GM19023 (cell line): ENCODE measurements around the gene DUOXA2.
"Not testable (repeated sequence)": the region's sequence is repeated elsewhere in the genome, so short reads cannot be mapped to it uniquely, and the experiment has no call there.

ENCODE experiments used
- ATAC-seq: cut with Tn5 transposase; IDR thresholded peaks from one replicate; pipeline ENCODE4 v1.9.1; 2021; ENCODE audit warnings: mild to moderate bottlenecking, moderate library complexity; ENCODE audit not compliant: unreplicated experiment

Gene DUOXA2

DNA sequence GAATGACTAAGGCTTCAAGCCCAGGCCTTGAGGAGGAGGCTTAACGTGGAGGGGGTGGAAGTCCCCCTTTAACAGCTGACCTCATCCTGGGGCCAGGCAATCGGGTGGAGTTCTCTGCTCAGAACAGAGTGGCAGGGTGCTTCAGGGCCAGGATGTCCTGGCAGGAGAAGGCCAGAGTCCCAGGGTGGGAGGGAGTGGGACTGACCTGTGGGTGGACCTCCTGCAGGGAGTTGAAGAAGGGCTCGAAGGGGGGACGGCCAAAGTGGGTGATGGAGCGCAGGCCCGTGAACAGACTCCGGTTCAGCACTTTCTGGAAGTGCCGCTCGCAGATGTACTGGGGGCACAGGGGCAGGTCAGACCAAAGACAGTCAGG lies 19.8 kb upstream of the DUOXA2 start:
- ATAC-seq, result no peak

DNA sequence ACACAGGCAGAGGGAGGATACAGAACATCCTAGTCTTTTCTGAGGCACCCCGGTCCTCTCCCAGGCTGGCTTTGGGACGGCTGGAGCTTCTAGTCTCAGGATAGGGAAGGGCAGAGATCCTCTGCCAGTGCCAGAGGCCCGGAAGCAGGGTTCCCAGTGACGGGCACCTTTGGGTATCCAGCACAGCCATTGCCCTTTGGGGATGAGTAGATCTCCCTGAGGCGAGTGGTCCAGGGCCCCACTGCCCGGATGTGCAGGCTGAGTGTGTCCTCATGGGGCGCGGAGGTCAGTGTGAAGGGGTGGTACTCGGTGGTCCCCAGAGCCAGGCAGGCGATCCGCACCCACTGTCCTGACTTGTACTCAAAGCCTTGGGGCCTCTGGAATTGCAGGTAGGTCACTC lies 18.5 kb upstream of the DUOXA2 start:
- ATAC-seq, result no peak

- ATAC-seq, result no peak
Measured at GRCh38 chr15:45097466-45097865, 16.7 kb upstream of the DUOXA2 start.

- no peak for ATAC-seq
Measured at GRCh38 chr15:45099549-45100165, 14.5 kb upstream of the DUOXA2 start.

DNA sequence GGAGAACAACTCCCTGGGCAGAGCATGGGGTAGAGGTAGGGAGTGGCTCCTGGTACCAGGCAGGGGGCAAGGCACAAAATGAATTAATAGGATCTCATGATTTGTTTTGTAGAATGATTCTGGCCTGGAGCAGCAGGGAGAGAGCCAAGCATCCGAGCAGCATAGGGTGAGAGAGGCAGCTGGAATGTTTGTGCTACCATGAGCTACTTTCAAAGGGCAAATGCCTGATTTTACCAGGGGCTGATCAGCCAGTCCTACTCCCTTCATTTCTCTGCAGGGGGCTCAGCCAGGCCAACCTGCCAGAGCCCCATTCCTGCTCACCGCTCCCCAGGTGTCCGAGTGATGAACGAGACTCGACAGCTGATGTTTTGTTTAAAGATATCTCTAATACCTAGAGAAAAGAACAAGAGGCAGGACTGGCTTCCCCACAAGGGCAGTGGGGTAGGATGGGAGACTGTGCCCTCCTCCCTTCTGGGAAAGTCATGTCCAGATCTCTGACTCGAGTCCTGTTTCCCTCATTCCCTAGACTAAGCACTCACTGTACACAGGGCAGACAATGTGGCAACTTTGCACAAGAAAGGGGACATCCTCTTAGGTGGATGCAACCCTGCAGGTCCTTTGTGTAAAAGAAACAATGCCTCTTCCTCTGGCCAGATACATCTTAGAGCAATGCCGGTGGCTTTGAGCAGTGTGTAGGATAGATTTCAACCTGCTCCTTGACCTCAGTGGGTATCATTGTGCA lies 13.1 kb upstream of the DUOXA2 start:
- ATAC-seq, result no peak

- ATAC-seq, result no peak
Measured at GRCh38 chr15:45101749-45102148, 12.4 kb upstream of the DUOXA2 start.

GRCh38 chr15:45102226-45102625 lies 11.9 kb upstream of the DUOXA2 start:
- ATAC-seq, result no peak

DNA sequence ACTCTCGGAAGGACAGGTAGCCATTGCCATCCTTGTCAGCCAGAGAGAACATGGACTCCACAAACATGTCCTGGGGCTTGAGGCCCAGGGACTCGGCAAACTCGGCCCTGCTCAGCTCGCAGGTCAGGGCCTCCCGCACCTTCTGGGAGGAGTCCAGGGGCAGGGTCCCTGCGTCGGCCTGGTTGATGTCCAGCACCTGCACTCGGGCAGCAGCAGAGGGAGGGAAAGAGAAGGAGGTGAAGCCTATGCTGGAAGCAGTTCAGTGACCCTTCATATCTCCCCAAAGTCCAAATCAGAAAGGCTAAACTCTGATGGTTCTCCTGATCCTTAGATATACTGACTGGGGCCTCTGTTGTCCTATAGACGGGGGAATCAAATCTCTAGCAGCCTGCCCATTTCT lies 10.0 kb upstream of the DUOXA2 start:
- not testable (repeated sequence) for ATAC-seq

DNA sequence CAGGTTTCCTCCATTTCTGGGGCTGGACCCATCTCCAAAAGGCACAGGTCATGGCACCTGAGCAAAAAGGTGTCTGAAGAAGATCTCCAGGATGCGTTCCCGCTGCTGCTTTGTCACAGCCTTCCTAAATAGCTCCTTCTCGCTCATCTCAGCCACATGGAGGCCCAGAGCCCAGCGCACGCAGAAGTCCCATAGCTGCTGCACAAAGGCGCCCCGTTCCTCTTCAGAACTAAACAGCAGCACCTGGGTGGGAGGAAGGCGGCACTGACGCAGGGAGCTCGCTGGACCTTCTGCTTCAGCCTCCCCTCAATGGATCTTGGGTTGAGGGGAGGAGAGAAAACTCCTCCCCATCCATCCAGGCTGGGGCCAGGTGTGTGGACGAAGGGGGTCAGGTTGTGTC lies 8.5 kb upstream of the DUOXA2 start:
- no peak for ATAC-seq

GRCh38 chr15:45106002-45106790 lies 7.9 kb upstream of the DUOXA2 start:
- no peak for ATAC-seq

DNA sequence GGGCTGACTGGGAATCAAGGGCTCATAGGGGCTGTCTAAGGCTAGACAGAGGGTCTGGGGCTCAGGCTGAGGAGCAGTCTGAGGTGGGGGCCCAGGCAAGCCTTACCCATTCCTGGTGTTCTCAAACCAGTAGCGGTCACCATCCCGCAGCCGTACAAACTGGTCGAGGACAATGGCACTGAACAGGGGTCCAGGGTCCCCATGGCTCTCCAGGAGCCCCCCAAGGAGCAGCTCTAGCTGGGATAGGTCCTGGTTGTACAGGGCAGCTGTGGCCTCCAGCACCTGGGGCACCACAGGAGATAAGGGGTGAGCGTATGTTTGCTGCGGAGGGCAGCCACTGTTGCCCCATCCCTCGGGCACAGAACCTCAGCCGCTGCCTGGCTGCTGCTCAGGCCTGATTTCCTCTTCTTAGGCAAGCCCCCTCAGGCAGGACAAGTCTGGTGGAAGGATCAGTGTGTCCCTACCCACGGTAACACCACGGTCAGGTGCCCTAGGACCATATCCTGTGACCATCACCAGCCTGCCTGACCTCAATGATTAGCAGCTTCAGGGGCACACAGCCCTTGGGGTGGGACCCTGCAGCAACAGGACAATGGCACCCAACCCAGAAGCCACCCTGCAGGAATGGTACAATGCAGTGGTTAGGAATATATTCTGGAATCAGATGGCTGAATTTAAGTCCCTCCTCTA lies 6.0 kb upstream of the DUOXA2 start:
- no peak for ATAC-seq

- no peak for ATAC-seq
Measured at GRCh38 chr15:45110256-45110820, 3.8 kb upstream of the DUOXA2 start.

GRCh38 chr15:45111390-45112142 lies 2.6 kb upstream of the DUOXA2 start:
- ATAC-seq, result no peak

DNA sequence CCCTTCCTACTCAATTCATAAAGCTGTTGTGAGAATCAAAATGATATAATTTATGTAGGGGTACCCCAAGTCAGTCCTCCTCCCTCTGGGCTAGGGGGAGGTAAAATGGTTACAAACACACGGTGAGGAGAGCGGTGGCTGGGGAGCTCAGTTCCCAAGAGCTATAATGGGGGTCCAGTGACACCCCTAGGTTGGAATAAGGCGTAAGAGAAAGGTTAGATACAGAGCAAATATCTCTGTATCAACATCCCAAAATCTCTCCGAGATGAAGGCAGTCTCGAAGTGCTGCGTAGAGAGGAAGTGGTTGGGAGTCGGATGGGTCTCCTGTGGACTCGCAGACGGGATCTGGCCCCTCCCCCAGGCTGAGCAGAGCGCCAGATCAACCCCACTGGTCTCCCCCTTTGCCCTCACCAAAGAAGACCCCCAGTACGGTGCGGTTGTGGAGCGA lies 2.0 kb upstream of the DUOXA2 start:
- no peak for ATAC-seq

DNA sequence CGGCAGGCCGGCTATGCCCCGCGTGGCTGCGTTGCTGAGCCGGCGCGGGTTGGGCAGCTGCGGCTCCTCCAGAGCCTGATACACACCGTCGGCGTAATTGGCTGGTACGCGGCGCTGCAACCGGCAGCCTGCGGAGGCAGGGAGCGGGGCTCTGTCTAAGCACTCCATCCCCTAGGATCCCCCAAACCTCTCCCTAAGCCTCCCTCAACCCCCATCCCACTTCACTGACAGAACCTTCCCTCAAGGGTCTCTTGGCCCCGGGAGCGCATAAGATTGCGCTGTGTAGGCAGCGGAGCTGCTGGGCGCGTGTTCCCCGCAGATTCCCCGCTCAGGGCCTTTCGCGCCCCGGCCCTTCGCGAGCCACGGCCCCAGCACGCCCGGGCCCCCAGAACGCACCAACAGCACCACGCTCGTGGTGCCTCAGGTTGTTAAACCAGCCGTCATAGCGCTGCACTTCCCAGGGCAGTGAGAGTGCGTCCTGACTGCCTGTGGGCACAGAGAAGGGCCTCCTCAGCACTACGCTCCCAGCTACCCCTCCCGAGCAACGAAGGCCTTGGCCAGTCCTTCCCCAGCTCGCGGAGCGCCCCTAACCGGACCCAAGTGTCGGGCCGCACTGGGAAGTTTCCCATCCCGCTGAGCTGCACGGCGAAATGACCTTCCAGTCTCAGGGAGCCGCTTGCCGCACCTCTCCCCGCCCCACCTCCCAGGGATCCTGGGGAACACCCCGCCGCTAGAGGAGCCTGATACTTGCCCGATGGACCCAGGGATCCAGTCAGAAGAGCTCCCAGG lies 1.3 kb upstream of the DUOXA2 start:
- no peak for ATAC-seq

DNA sequence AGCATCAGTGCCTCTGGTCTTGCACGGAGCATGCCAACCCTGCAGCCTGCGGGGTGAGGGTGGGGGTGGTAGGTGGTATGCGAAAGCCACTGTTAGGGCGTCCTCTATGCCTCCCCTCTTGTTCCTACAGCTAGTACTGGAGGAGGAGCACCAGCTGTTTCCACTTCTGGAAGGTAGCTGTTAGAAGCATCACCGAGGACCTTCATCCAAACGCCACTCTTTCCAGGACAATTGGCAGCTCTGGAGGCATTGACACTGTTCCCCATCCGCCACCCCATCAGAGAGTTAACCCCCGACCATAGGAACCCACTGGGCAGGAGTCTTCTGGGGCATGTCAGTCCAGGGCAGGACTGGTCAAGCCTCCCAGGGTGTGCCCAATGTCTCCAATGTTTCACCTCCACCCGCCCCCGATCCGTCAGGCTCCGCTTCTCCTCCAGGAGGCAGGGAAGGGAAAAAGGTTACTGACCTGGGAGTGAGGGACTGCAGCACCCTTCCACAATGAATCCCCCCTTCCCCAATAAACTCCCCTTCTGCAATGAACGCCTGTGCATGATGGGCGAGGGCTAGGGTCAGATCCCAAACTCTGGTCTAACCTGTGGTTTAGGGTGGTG lies 641 bp upstream of the DUOXA2 start:
- ATAC-seq, result no peak

GRCh38 chr15:45114751-45115085 lies 592 bp downstream of the DUOXA2 start:
- no peak for ATAC-seq

GRCh38 chr15:45115312-45115820 lies 1.2 kb downstream of the DUOXA2 start:
- no peak for ATAC-seq

DNA sequence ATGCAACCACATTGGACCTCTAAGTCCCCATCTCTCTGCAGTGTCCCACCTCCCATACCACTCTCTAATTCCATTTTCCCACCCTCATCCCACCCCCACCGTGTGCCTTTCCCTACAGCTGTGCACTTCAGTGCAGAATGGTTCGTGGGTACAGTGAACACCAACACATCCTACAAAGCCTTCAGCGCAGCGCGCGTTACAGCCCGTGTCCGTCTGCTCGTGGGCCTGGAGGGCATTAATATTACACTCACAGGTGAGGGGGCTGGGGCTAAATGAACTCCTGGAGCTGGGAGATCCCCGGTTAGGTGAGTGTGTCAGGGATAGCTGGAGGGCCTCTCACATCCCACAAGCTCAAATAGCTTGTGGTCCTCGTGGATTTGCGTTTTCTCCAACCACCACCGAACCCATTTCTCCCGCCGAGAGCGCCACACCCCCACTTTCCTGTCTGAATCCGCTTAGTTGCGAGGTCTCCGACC lies 1.9 kb downstream of the DUOXA2 start:
- ATAC-seq, result no peak
